ENCODE data around the gene PYROXD2. TPM values are rescaled to one million over a fixed set of nuclear protein-coding genes. Genes with fewer than 3 reads are reported as not detected.

PYROXD2 gene
- total and polyA plus RNA-seq, 9 donors = 4.6 to 14.1 (median 10.0) TPM

GRCh38 chr10:98411768-98412167 is 3.2 kb downstream of the PYROXD2 start:
- H3K4me3 ChIP-seq = no peak overlapping the region
- peak in 1 of 5 donors; percentile 38 for DNase-seq
- intact Hi-C loops (cut with DNase I) = no loop called here
- H3K4me1 ChIP-seq (ENCODE audit: insufficient read depth) = peaks cover 19% of the 10 kb centered on the region
- H3K27me3 ChIP-seq = no peaks in the 10 kb centered on the region
- no peak for TF ChIP-seq POLR2A (IDR thresholded peaks at IDR 0.05)
- TF ChIP-seq EP300 (IDR thresholded peaks at IDR 0.05) = no peak
- TF ChIP-seq CTCF (IDR thresholded peaks at IDR 0.05) = no peak
- no peaks in the 10 kb centered on the region for H3K9me3 ChIP-seq
- H3K36me3 ChIP-seq = no peaks in the 10 kb centered on the region
- WGBS, 3 donors = 6 to 24% (median 20%) methylated on average over 1 of the region's 1 CpG
- no peak overlapping the region for H3K27ac ChIP-seq

GRCh38 chr10:98411166-98411565 is 3.8 kb downstream of the PYROXD2 start:
- Histone ChIP-seq H3K4me3 (no peak overlapping the region), H3K27me3 (no peaks in the 10 kb centered on the region), H3K36me3 (no peaks in the 10 kb centered on the region), H3K9me3 (no peaks in the 10 kb centered on the region), H3K4me1 (ENCODE audit: insufficient read depth) (peaks cover 19% of the 10 kb centered on the region), H3K27ac (no peak overlapping the region)
- intact Hi-C loops (cut with DNase I) = no loop called here
- TF ChIP-seq POLR2A (IDR thresholded peaks at IDR 0.05) (no peak), EP300 (IDR thresholded peaks at IDR 0.05) (no peak), CTCF (IDR thresholded peaks at IDR 0.05) (no peak)
- 74 to 85% (median 78%) methylated on average over 11 of the region's 11 CpGs for WGBS, 3 donors
- DNase-seq = no peak

GRCh38 chr10:98410759-98411158 is 4.2 kb downstream of the PYROXD2 start:
- peaks cover 19% of the 10 kb centered on the region for H3K4me1 ChIP-seq (ENCODE audit: insufficient read depth)

GRCh38 chr10:98410135-98410743 is 4.7 kb downstream of the PYROXD2 start:
- intact Hi-C loops (cut with DNase I) = no loop called here
- Histone ChIP-seq H3K36me3 (no peaks in the 10 kb centered on the region), H3K27me3 (no peaks in the 10 kb centered on the region), H3K9me3 (no peaks in the 10 kb centered on the region), H3K4me1 (ENCODE audit: insufficient read depth) (peaks cover 16% of the 10 kb centered on the region), H3K27ac (no peak overlapping the region), H3K4me3 (no peak overlapping the region)
- TF ChIP-seq EP300 (IDR thresholded peaks at IDR 0.05) (no peak), CTCF (IDR thresholded peaks at IDR 0.05) (no peak), POLR2A (IDR thresholded peaks at IDR 0.05) (no peak)
- no peak for DNase-seq
- 81 to 99% (median 81%) methylated on average over 3 to 4 of the region's 4 CpGs for WGBS, 3 donors

More at GRCh38 chr10:98410759-98411158, 4.2 kb downstream of the PYROXD2 start:
- H3K27me3 ChIP-seq = no peaks in the 10 kb centered on the region
- H3K27ac ChIP-seq = no peak overlapping the region
- no peaks in the 10 kb centered on the region for H3K9me3 ChIP-seq
- H3K4me3 ChIP-seq = no peak overlapping the region
- no peak for DNase-seq
- intact Hi-C loops (cut with DNase I) = no loop called here
- WGBS, 3 donors = 76 to 83% (median 78%) methylated on average over 10 of the region's 10 CpGs
- no peaks in the 10 kb centered on the region for H3K36me3 ChIP-seq
- no peak for TF ChIP-seq POLR2A (IDR thresholded peaks at IDR 0.05)
- no peak for TF ChIP-seq CTCF (IDR thresholded peaks at IDR 0.05)
- TF ChIP-seq EP300 (IDR thresholded peaks at IDR 0.05) = no peak
